NAMALWA (cell line): ENCODE data around the gene DCX.
A peak's percentile ranks its signal among the peaks of the same experiment; 100 is the strongest.

Experiments used
- DNase-seq: peaks from one replicate; pipeline ENCODE4 v3.0.0-alpha.2; 2015; ENCODE audit warnings: low spot score

Gene DCX

GRCh38 chrX:111411983-111412382 lies at the start of gene DCX:
TSS of gene DCX (minus strand) at chrX:111412192. CDS start at chrX:111410398, 1,794 bp downstream.
- DNase-seq, result no peak

- no peak for DNase-seq
Measured at GRCh38 chrX:111460607-111461006, 48.6 kb upstream of the DCX start.

GRCh38 chrX:111447298-111447697 lies 35.3 kb upstream of the DCX start:
- peak; percentile 60 for DNase-seq

GRCh38 chrX:111445485-111445884 lies 33.5 kb upstream of the DCX start:
- peak; percentile 55 for DNase-seq

- DNase-seq, result no peak
Measured at GRCh38 chrX:111444881-111445280, 32.9 kb upstream of the DCX start.

DNA sequence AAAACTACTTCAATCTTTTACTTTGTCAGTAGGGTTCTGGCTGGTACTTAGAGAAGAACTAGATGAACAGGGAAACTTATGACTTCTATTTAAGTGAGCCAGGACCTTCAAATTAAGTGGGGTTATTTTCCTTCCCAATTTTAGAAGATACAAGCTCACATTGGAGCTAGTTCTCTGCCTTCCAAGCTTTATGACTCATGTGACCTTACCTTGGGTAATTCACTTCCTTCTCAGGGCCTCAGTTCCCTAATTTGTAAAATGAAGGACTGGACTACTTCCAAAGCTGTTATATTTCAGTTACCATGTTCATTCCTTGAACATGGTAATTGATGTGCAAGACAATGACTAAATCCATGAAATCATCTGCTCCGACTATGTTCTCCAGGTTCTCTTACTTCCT lies 32.0 kb upstream of the DCX start:
- DNase-seq, result no peak

DNA sequence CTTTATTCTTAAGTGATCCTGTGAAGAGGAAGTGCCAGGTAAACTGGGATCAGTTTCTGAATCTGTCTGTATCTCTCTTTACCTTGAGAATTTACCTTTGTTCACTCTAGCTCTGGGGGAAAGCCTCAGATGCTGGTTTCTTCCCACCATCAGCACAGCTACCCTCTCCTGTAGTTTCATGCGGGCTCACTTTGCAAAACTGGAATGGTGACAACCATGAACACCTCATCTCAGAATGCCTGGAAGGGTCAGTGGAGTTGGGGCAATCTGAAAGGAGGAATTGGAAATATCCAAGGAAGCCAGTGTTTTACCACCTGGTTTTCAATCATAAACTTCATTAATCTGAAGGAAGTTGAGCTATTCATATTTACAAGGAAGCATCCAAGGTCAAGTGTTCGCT lies 30.8 kb upstream of the DCX start:
- DNase-seq, result no peak

DNA sequence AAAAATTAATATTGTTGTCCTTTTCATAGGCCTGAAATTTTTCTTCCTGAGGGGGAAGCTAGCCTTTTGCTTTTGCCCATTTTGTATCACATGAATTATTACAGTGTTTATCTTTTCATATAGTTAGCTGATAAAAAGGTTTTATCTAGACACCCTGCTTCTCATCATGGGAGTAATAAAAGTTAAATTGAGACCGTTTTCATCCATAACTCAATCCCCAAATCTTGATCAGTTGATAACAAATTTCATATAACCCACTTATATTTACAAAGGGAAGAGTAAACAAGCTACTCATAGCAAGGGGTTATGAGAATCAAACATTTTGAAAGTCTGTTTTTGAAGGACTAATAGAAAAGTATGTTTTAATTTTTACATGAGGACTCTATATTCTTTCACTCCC lies 23.5 kb upstream of the DCX start:
- DNase-seq, result no peak

DNA sequence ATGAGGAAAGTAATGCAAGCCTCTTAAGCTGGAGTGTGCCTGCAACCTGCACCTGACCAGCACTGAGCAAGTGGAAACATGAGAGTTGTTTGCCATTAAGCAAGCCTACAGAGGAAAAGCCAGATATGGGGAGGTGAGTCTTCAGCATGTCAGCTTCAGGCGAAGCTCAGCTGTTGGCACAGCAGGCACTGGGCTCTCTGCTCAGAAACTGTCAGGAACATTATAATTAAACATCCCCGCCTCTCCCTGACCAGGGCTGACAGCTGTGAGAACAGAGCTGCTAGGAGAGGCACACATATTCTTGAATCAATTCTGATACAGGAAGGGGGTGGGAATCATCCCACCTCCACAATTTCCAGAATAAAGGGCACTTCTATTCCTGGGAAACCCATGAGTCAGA lies 19.0 kb upstream of the DCX start:
- DNase-seq, result no peak

- no peak for DNase-seq
Measured at GRCh38 chrX:111411557-111411956, 435 bp downstream of the DCX start.

DNA sequence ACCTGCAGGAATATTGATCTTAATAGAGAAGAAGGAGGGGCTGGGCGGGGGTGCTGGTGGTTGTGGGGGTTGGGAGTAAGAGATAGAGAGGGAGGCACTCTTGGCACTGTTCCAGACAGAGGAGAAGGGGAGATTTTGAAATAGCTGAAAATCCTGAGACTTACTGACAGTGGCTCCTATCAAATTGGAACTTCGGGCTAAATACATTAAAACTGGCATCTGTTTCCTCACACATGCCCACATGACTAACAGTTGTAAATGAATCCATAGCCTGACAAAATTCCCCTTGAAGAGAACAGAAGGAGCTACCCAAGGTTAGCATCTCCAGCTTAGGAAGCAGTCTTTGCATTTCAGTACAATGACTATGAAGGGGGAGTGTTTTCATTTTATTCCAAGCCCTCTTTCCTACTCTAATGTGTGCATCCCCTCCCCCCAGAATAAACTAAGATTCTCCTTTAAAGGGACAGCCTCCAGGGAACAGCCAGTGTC lies 1.4 kb downstream of the DCX start:
- no peak for DNase-seq

DNA sequence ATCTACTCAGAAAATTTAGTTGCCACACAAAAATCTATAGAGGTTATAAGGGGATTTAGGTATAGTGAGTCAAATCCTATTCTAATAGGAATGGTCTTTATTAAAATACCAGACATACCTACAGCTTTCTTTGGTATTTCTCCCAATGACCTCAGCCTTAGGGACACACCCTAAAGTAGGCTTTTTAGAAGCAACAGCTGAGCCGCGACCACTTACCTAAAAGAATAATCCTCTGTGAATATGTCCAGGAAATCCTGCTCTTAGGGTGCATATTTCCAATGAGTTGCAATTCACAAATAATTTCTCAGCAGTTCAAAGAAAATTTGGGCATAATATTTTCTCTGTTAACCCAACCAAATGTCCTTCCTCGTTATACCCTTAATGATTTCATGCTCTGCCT lies 2.7 kb downstream of the DCX start:
- DNase-seq, result no peak

- DNase-seq, result no peak
Measured at GRCh38 chrX:111407948-111408347, 4.0 kb downstream of the DCX start.

DNA sequence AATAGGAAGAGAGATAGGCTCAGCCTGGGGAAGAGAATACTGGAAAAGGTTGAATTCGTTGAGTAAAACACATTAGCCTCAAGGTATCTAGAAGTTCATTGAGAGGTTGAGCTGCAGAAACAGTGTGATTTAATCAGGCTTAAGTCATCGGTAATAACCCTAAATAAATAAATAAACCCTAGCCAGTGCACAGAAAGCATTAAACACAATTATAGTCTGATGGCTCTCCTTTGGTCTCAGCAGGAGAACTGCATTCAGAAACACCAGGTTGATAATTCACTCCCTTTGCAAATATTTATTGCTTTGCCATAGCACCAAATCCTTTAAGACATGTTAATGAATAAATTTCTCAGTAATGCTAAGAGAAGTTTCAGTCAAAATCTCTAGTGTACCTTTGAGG lies 9.6 kb downstream of the DCX start:
- DNase-seq, result no peak

GRCh38 chrX:111395149-111395548 lies 16.8 kb downstream of the DCX start:
- DNase-seq, result no peak

DNA sequence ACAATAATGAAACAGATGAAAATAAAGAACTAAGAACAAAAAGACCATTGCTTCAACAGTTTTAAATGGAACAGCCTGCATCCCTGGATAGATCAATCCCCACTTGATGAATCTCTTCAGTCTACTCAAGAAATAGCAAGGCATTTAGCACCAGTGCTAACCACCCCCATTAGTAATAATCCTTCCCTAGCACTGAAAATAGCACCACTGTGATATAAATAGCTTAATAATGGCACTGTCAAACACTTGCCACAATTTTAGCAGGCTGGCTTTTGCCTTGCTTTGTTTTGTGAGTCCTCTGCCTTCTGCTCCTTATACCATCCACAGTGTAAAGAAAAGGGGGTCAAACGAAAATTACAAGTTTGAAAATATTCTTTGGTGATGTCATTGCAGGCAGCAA lies 17.4 kb downstream of the DCX start:
- DNase-seq, result no peak

DNA sequence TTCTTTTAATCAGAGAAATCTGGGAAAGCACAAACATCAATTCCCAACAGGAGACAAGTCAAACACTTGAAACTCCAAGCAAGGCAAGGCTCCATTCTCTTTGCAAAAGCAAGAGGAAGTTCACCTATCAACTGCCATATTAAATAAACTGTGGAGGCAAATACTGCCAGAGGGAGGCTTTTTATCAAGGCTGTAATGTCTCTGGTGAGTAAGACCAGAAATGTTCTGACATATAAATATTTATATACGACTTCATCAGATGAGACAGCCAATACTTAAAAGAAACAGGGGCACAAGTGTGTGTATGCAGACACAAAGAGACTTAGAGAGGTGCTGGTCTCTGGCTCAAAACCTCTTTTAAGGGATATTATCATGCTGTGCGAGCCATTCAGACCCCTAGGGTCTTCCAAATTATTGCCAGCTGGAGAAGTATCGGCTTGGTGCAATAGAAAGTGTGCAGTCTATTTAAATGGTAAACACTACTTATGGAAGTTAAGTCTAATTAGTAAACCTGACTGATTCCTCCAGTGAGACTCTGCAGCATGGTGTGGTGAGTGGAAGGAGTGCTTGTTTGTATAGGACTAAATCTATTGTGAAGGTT lies 24.4 kb downstream of the DCX start:
- no peak for DNase-seq

GRCh38 chrX:111386615-111387233 lies 25.3 kb downstream of the DCX start:
- no peak for DNase-seq

DNA sequence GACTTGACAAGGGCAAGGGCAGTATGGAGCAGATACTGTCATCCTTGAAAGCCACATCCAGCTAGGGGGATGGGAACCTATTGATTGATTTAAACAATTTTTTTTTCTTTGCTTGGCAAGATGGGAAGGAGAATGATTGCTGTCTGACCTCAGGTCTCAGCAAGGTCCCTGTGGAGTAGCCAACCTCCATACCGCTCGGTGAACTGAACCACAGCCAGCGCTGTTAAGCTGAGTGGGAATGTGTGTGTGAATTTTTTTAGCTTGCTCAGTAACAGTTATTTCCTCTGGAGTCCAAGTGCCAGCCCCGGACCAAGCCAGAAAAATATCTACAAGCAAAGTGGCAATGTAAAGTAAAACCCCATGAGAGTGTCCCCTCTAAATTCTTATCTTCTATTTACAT lies 25.9 kb downstream of the DCX start:
- DNase-seq, result no peak

GRCh38 chrX:111382277-111382676 lies 29.7 kb downstream of the DCX start:
- DNase-seq, result no peak

- no peak for DNase-seq
Measured at GRCh38 chrX:111376897-111377578, 35.0 kb downstream of the DCX start.

DNA sequence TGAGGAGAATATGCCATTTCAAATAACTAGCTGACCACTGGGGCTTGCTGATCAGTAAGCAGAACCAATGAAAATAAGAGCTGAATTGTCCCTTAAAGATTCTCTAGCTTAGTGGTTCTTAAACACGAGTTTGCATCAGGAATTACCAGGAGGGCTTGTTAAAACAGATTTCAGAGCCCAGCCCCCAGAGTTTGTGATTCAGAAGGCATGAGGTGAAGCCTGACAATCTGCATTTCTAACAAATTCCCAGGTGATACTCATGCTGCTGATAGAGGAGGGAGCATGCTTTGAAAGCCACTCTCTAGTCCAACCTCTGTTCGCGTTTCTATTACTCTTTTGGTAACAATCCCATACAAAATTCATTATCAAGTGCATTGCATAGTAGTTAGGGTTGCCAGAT lies 35.5 kb downstream of the DCX start:
- no peak for DNase-seq

DNA sequence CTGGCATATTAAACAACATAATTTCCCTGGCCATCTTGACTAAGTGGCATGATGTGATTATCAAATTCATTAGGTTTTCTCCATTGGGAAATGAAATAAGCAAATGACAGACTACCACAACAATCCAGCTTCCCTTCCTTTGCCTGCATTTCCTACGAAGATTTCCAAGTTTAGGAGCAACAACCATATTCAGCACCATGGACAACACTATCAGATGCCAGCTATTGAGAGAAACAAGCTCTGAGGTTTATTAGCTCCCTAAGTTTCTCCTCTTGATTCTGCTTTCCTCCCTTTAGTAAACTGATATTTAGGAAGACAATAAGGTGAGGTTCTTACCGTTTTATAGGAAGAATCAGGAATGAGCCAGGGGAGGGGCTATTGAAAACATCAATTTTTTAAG lies 36.2 kb downstream of the DCX start:
- no peak for DNase-seq

GRCh38 chrX:111372086-111372485 lies 39.9 kb downstream of the DCX start:
- no peak for DNase-seq
